Type B pancreatic cell (in vitro differentiated cells): ENCODE results near the gene ZNF304. TPM values are rescaled to one million over a fixed set of nuclear protein-coding genes. Genes with fewer than 3 reads are reported as not detected.

Experiments
- DNase-seq: peaks from one replicate; pipeline ENCODE4 v3.0.0; 2021; ENCODE audit warnings: mixed read lengths; ENCODE audit not compliant: unreplicated experiment; ENCODE audit errors: extremely low spot score
- H3K27ac Mint-ChIP-seq: 2 replicates; pipeline ENCODE4 v1.8.0; 2021; ENCODE audit warnings: mild to moderate bottlenecking, mixed read lengths
- H3K27me3 Mint-ChIP-seq: 2 replicates; pipeline ENCODE4 v1.8.0; 2021; ENCODE audit warnings: mixed read lengths
- H3K36me3 Mint-ChIP-seq: 2 replicates; pipeline ENCODE4 v1.8.0; 2021; ENCODE audit warnings: mixed read lengths
- H3K4me1 Mint-ChIP-seq: one replicate; pipeline ENCODE4 v1.8.0; 2021; ENCODE audit warnings: mixed read lengths; ENCODE audit not compliant: unreplicated experiment
- H3K4me3 Mint-ChIP-seq: 2 replicates; pipeline ENCODE4 v1.8.0; 2021; ENCODE audit warnings: mild to moderate bottlenecking, mixed read lengths
- H3K9me3 Mint-ChIP-seq: 2 replicates; pipeline ENCODE4 v1.8.0; 2021; ENCODE audit warnings: mixed read lengths
- CTCF ChIP-seq: fragments of 200-600 bp; sonication (generic); conservative IDR thresholded peaks from 2 replicates; pipeline ENCODE4 v1.5.0; 2021; ENCODE audit warnings: antibody characterized with exemption, mild to moderate bottlenecking
- total RNA-seq: library from RNA; stranded (reverse); gene quantifications from 2 replicates; pipeline ENCODE4 v1.2.1, GENCODE V29; 2021; ENCODE audit warnings: low replicate concordance

ZNF304 gene
- total RNA-seq, 1 donor from 2014 or later, result 12.1 TPM

GRCh38 chr19:57321116-57321515 lies 30.0 kb upstream of the ZNF304 start:
- no peak for TF ChIP-seq CTCF
- Mint-ChIP-seq H3K27me3 (peaks cover 15% of the 10 kb centered on the region), H3K9me3 (no peaks in the 10 kb centered on the region), H3K27ac (peak overlapping the region; percentile 97), H3K4me3 (peak overlapping the region; percentile 89), H3K4me1 (peaks cover 17% of the 10 kb centered on the region), H3K36me3 (peaks cover 9% of the 10 kb centered on the region)
- DNase-seq, result no peak

GRCh38 chr19:57321751-57322150 lies 29.3 kb upstream of the ZNF304 start:
- peaks cover 9% of the 10 kb centered on the region for H3K36me3 Mint-ChIP-seq
- no peak for DNase-seq
- peaks cover 10% of the 10 kb centered on the region for H3K27me3 Mint-ChIP-seq
- no peak for TF ChIP-seq CTCF
- peaks cover 17% of the 10 kb centered on the region for H3K4me1 Mint-ChIP-seq
- peak overlapping the region; percentile 89 for H3K4me3 Mint-ChIP-seq
- H3K9me3 Mint-ChIP-seq, result no peaks in the 10 kb centered on the region
- peak overlapping the region; percentile 97 for H3K27ac Mint-ChIP-seq

- Mint-ChIP-seq H3K4me1 (peaks cover 14% of the 10 kb centered on the region), H3K9me3 (no peaks in the 10 kb centered on the region), H3K4me3 (no peak overlapping the region), H3K27me3 (no peaks in the 10 kb centered on the region), H3K27ac (no peak overlapping the region), H3K36me3 (peaks cover 35% of the 10 kb centered on the region)
- TF ChIP-seq CTCF, result no peak
- no peak for DNase-seq
Measured at GRCh38 chr19:57324992-57325391, 26.1 kb upstream of the ZNF304 start.

- no peaks in the 10 kb centered on the region for H3K4me1 Mint-ChIP-seq
- no peak overlapping the region for H3K27ac Mint-ChIP-seq
- no peaks in the 10 kb centered on the region for H3K27me3 Mint-ChIP-seq
- H3K36me3 Mint-ChIP-seq, result peaks cover 35% of the 10 kb centered on the region
- no peak overlapping the region for H3K4me3 Mint-ChIP-seq
- no peaks in the 10 kb centered on the region for H3K9me3 Mint-ChIP-seq
- no peak for TF ChIP-seq CTCF
- DNase-seq, result no peak
Measured at GRCh38 chr19:57327993-57328392, 23.1 kb upstream of the ZNF304 start.

GRCh38 chr19:57334191-57334590 lies 16.9 kb upstream of the ZNF304 start:
- peak overlapping the region; percentile 50 for H3K4me3 Mint-ChIP-seq
- no peak for TF ChIP-seq CTCF
- no peaks in the 10 kb centered on the region for H3K27me3 Mint-ChIP-seq
- H3K9me3 Mint-ChIP-seq, result peaks cover 3% of the 10 kb centered on the region
- H3K36me3 Mint-ChIP-seq, result peaks cover 9% of the 10 kb centered on the region
- H3K4me1 Mint-ChIP-seq, result peaks cover 5% of the 10 kb centered on the region
- no peak for DNase-seq
- peak overlapping the region; percentile 71 for H3K27ac Mint-ChIP-seq

- TF ChIP-seq CTCF, result no peak
- Mint-ChIP-seq H3K27ac (no peak overlapping the region), H3K4me1 (peaks cover 5% of the 10 kb centered on the region), H3K27me3 (peaks cover 5% of the 10 kb centered on the region), H3K4me3 (no peak overlapping the region), H3K36me3 (peaks cover 3% of the 10 kb centered on the region), H3K9me3 (peaks cover 3% of the 10 kb centered on the region)
- DNase-seq, result no peak
Measured at GRCh38 chr19:57338877-57339276, 12.2 kb upstream of the ZNF304 start.
